ENCODE measurements around the gene NR2F6. TPM values are rescaled to one million over a fixed set of nuclear protein-coding genes. Genes with fewer than 3 reads are reported as not detected.

Gene NR2F6
- total RNA-seq, 1 experiment from 2014 or later: 134 TPM

- H2BK12ac ChIP-seq (ENCODE audit: insufficient read length, low read depth, low read length): no peak overlapping the region
- H3K9ac ChIP-seq (ENCODE audit: extremely low read depth, insufficient read length, low read length): no peak overlapping the region
- H3K4me3 Mint-ChIP-seq: no peak overlapping the region
- no CpG with 5 or more reads among the region's 8 CpGs for WGBS (ENCODE audit: extremely low coverage, insufficient read length, low lambda C conversion rate)
- no peak overlapping the region for H2BK120ac ChIP-seq (ENCODE audit: low read depth, low read length, poor library complexity, severe bottlenecking)
- H3K18ac ChIP-seq (ENCODE audit: insufficient read length, low read depth, low read length): no peak overlapping the region
- no peaks in the 10 kb centered on the region for H3K4me1 ChIP-seq (ENCODE audit: insufficient read depth, low read length)
- no peak overlapping the region for H2AFZ ChIP-seq (ENCODE audit: low read length)
- no peak overlapping the region for H2BK5ac ChIP-seq (ENCODE audit: insufficient read length, low read length)
- H4K5ac ChIP-seq (ENCODE audit: insufficient read length, low read depth, low read length): no peak overlapping the region
- no peaks in the 10 kb centered on the region for H4K20me1 ChIP-seq (ENCODE audit: control insufficient read depth, insufficient read depth, insufficient read length)
- no peaks in the 10 kb centered on the region for H3K9me3 Mint-ChIP-seq
- H2BK15ac ChIP-seq (ENCODE audit: low read depth, low read length): no peak overlapping the region
- H3T11ph ChIP-seq (ENCODE audit: low read length): no peak overlapping the region
- H3K9me3 ChIP-seq (ENCODE audit: control insufficient read depth, low read depth, low read length): no peaks in the 10 kb centered on the region
- H2BK20ac ChIP-seq (ENCODE audit: low read depth, low read length, poor library complexity, severe bottlenecking): no peak overlapping the region
- peaks cover 9 to 49% (median 20%) of the 10 kb centered on the region in 3 experiments; a peak in 6 of 7 replicates for H3K36me3 Mint-ChIP-seq (ENCODE audit: insufficient read depth in 1 of 3, low read depth in 3 of 3)
- H3K4ac ChIP-seq (ENCODE audit: low read depth, low read length): no peak overlapping the region
- no peaks in the 10 kb centered on the region for H3K79me1 ChIP-seq (ENCODE audit: insufficient read depth, low read depth, low read length, poor library complexity, severe bottlenecking)
- H3K27me3 ChIP-seq (ENCODE audit: insufficient read depth, low read length): no peaks in the 10 kb centered on the region
- H3K27ac ChIP-seq (ENCODE audit: insufficient read length, low read depth, low read length): no peak overlapping the region
- no peak overlapping the region for H3K56ac ChIP-seq (ENCODE audit: insufficient read length, low read depth, low read length)
- H4K8ac ChIP-seq (replicated peaks; ENCODE audit: insufficient read length, low read depth, low read length): no peak overlapping the region
- H3K27ac Mint-ChIP-seq: 0 out of 7 replicates have a peak overlapping the region, but pooled peaks of 1 of the 3 experiments have one; percentile 83
- H3K4me2 ChIP-seq (ENCODE audit: insufficient read depth, insufficient read length, low read length): no peak overlapping the region
- H3K23ac ChIP-seq (ENCODE audit: insufficient read length, low read depth, low read length): no peak overlapping the region
- H2AK5ac ChIP-seq (ENCODE audit: insufficient read length, low read length): no peak overlapping the region
- H3K4me1 Mint-ChIP-seq: peaks cover 11 to 12% of the 10 kb centered on the region in 2 experiments
- peaks cover 3% of the 10 kb centered on the region for H3K23me2 ChIP-seq (ENCODE audit: insufficient read length, low read depth, low read length, poor library complexity, severe bottlenecking)
- no peak for TF ChIP-seq CTCF (conservative IDR thresholded peaks at IDR 0.05)
- H4K91ac ChIP-seq (ENCODE audit: insufficient read length, low read depth, low read length): no peak overlapping the region
- no peaks in the 10 kb centered on the region; the same call in 1 of the 2 replicates for H3K27me3 Mint-ChIP-seq (ENCODE audit: low read depth)
- no peaks in the 10 kb centered on the region for H3K79me2 ChIP-seq (ENCODE audit: insufficient read depth, low read length)
- H3K14ac ChIP-seq (ENCODE audit: insufficient read depth, low read length): no peak overlapping the region
- DNase-seq: no peak
These were observed 60.1 kb downstream of the NR2F6 start for GRCh38 chr19:17185590-17185989.

Data from H9 (cell line).